NCI-H526 (cell line): ENCODE results near the gene LMNTD2.

ENCODE experiments used
- DNase-seq, 2 experiments: peaks; one replicate each; lab custom pipeline; 2025; lab: John Stamatoyannopoulos, UW

Gene LMNTD2

DNA sequence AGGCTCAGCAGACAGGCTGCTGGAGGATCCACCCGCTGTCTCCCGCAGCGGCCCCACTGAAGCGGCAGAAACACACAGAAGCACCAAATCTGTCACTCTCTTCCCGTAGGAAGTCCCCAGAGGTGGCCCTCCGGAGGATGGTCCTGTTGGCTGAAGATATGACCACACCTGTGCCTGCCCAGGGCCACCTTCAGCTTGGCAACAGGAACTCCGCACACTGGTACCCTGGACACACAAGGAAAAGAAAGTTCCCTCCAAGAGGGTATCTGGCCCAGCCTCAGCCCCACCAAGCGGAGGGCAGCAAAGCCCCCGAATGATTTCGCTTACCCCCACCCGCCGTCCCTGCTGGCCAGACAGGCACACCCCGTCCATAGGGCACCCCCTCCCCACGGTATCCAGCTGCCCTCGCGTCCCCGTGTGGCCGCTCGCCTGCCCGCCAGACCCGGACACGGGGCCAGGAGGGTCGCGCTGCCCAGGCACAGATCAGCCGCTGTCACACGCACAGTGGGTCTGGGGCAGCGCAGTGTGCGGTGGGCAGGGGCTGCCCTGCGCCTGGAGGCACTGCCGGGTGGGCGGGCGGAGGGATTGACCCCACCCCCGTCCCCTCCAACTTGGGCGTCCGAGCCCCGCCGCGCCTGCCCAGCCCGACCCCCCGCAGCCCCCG, 7.2 kb upstream of the LMNTD2 start:
- no peak for DNase-seq

DNA sequence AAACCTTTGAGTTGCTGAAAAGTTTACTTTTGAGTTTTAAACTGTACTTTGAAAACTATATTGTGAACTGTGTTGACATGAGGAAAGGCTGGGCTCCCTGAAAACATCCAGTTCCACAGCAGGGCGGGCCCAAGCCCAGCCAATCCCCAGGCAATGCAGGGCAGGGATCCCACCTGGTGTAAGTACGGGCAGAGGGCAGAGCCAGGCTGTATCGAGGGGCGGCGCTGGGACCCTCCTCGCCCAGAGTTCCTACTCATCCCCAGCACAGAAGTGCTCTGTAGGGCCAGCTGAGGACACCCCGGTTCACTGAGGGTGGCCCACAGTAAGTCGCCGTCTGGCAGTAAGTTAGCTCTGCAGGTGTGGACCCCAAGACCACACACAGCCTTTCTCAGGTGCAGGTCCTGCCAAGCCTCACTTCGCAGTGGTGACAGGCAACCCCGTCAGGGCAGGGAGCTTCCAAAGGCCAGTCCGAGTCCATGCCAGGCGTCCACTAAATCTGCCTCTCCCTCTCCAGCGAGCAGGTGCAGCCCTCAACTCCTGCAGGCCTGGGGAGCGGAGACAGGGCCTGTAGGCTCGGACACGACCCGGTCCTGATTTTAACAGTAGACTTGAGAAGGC, 6.6 kb upstream of the LMNTD2 start:
- peak in 1 of 2 experiments; percentile 31 for DNase-seq

DNA sequence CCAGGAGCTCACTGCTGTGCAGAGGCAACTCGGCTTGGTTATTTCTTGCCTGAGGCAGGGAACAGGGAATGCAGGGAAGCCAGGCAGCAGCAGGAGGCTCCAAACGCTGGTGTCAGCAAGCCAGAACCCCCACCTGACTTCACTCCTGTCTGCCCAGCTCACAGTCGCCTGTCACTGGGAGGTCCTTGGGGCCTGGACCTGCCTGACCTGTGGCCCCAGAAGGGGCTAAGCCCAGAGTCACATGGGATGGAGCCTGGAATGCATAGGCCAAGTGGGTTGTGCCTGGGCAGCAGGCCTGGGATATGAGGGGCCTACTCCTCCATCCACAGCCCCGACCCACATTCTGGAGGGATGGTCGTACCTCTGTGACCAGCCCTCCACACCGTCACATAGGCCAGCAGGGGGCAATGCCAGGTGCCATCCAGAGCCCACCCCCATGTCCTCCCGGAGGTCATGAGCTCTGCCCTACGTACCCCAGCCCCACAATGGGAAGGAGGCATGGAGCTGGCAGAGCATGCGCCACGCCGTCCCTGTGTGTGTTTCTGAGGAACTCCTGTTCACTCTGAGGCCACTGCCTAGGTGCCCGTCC, 5.5 kb upstream of the LMNTD2 start:
- no peak for DNase-seq

DNA sequence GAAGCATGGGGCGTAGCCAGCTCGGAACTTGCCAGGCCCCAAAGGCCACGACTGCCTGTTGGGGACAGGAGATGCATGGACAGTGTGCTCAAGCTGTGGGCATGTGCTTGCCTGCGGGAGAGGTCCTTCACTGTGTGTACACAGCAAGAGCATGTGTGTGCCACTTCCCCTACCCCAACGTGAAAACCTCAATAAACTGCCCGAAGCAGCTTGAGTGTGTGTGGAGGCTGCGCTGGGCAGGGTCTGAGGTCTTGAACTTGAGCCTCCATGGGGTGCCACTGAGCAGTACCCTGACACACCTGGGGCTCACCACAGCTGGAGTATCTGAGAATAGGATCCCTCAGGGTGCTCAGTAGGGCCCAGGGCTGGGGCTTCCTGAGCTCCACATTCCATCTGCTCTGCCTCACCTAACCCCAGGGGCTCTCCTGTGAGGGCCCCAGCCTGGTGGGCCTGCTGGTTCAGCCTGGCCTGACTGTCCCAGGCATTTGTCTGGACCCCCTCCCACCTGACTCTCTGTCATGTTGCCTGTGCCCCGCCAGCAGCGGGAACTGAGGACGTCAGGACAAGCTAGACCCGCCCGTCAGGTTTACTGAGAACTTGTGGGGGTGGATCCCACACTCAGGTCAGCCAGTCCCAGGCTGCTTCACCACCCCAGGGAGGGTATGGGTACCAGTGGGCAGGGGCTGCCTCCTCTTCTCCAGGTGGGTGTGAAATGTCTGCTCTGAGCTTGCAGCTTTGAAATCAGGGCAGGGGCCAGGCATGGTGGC, 3.5 kb upstream of the LMNTD2 start:
- no peak for DNase-seq

DNA sequence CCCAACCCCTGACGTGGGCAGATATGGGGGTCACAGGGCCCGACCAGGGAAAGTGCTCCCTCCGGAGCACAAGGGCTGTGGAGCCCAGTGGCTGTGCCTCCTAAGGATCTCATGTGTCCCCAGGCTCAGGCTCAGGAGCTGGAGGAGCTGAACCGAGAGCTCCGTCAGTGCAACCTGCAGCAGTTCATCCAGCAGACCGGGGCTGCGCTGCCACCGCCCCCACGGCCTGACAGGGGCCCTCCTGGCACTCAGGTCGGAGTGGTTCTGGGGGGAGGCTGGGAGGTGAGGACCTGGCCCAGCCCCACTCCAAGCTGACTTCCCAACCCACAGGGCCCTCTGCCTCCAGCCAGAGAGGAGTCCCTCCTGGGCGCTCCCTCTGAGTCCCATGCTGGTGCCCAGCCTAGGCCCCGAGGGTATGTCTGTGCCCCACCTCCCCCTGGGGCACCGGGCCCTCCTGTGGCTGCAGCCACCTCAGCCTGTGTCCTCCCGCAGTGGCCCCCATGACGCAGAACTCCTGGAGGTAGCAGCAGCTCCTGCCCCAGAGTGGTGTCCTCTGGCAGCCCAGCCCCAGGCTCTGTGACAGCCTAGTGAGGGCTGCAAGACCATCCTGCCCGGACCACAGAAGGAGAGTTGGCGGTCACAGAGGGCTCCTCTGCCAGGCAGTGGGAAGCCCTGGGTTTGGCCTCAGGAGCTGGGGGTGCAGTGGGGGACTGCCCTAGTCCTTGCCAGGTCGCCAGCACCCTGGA, 2.7 kb upstream of the LMNTD2 start:
- no peak for DNase-seq

DNA sequence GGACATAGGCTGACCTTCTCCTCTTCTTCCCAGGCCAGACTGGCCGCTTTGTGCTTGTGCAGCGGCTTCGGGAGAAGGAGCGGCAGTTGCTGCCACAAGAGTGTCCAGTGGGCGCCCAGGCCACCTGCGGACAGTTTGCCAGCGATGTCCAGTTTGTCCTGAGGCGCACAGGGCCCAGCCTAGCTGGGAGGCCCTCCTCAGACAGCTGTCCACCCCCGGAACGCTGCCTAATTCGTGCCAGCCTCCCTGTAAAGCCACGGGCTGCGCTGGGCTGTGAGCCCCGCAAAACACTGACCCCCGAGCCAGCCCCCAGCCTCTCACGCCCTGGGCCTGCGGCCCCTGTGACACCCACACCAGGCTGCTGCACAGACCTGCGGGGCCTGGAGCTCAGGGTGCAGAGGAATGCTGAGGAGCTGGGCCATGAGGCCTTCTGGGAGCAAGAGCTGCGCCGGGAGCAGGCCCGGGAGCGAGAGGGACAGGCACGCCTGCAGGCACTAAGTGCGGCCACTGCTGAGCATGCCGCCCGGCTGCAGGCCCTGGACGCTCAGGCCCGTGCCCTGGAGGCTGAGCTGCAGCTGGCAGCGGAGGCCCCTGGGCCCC, 1.6 kb upstream of the LMNTD2 start:
- DNase-seq = no peak

DNA sequence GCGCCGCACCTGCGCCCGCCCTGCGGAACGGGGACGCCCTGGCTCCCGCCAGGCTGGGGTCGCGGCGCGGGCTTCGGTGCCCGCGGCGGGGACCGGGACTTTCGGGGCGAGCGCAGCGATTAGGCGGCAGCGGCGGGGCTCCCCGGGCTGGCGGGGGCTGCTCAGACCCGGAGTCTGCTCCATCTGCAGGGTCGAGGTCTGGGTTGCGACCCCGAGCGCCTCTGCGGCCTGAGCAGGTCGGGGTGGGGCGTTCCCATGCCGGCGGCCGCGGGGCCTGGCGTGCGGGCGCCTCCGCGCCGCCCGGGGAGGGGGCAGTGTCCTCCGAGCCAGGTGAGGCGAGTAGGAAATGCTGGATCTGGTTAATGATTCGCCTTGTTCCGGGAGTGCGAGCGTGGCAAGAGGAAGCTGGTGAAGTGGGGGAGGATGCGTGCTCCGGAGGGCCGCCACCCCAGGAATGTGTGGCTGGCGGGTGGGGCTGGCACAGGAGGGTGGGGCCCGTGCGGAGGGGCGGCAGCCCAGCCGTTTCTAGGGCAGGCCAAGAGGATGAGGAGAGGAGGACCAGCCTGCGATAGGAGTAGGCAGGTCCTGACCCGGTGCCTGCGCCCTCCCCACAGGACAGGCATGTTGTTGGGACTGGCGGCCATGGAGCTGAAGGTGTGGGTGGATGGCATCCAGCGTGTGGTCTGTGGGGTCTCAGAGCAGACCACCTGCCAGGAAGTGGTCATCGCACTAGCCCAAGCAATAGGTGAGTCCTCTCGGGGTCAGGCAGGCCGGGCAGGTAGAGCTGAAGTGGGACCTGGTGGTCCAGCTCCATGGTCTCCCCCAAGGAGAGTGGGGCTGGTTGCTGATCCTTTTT, 838 bp upstream of the LMNTD2 start:
- peak in 1 of 2 experiments; percentile 76 for DNase-seq

DNA sequence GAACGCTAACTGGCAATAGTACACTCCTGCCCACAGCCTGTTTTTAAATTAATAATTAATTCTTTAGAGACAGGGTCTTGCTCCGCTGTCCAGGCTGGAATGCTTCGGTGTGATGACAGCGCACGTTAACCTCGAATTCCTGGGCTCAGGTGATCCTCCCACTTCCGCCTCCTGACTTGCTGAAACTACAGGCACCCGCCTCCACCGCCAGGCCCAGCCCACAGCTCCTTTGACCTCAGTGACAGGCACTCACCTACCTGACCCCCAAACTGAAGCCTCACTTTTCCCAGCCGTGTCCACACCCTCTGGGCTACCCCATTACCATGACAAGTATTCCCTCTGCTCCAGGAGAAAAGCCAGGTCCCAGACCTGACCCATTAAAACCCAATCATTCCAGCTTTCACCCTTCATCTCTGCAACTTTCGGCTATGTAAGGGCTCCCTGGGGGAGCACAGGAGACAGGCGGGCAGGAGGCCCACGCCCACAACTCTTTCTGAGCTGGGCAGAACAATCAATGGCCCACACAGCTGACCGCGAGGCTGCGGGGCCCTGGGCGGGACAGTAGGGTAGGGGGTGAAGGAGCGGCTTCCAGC, 730 bp downstream of the LMNTD2 start:
- DNase-seq = no peak

DNA sequence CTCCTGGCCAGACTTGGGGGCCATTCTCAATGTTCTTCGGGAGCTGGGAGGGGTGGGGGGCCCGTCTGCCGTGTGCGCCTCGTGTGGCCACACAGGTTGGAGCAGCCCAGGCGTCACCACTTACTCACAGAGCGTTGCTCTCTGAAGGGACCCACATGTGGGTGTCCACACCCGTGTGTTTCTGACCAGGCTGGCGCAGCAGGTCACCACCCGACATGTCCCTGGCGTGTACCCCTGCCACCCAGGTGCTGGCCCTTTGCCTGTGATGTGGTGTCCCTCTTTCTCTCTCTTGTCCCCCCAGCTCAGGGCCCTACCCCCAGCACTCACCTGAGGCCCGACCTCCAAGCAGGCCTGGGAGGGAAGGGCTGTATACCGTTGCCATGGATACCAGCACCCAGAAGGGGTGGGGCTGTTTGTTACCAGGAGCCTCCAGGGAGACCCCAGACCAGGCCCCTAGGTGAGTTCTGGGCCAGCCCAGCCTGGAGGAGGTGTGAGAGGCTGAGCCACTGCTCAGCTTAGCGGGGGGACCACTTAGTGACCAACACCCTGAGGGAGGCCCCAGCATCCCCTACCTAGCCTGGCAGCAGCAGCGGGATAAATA, 1.4 kb downstream of the LMNTD2 start:
- DNase-seq = no peak

DNA sequence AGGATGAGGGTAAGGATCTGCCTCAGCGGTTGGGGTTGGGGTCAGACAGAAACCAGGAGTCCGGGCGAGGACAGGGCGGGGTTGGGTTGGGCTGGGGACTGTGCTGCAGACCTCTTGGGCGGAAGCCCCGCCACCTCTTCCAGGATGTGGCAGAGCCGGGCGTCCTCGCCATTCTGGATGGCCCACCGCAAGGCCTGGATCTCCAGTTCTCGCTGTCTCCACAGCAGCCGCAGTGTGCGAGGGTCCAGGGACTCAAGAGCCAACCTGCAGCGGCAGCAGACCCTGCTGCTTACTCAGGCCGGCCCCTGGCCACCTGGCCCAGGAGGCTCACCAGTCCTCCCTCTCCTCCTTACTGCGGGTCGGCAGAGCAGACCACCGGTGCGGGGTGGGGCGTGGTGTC, 2.0 kb downstream of the LMNTD2 start:
- no peak for DNase-seq

DNA sequence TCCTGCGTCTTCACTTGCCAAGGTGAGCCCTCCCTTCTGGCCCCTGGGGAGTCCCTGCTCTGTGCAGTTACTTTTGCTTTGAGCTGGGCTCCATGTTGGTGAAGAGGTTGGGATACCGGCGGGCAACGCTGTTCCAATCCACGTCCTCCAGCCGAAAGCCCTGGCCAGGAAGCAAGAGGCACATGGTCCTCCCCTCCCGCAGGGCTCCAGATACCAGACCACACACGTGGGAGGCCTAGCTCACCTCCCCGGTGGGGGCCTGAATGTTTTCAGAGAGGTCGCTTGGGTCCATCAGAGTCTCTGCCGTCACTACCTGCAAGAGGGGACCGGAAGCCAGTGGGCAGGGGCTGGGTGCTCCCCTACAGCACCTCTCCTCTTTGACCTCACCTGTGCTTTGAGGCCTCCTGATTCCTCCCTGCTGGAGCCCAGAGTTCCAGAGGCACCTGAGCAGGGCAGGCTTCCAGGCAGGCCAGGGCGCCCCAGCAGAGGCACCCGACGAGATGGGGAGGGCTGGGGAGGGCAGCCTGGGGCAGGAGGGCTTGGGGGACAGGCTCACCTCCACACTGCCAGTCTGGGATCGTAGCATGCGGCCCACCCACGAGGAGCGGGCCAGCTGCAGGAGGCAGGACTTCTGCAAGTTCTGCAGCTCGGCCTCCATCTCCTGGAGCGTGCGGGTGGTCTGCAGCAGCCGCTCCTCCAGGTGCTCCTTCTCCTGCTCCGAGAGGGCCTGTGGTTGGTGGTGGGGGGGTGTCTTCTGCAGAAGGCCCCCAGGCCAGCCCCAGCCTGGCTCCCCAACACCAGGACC, 3.0 kb downstream of the LMNTD2 start:
- DNase-seq = no peak

DNA sequence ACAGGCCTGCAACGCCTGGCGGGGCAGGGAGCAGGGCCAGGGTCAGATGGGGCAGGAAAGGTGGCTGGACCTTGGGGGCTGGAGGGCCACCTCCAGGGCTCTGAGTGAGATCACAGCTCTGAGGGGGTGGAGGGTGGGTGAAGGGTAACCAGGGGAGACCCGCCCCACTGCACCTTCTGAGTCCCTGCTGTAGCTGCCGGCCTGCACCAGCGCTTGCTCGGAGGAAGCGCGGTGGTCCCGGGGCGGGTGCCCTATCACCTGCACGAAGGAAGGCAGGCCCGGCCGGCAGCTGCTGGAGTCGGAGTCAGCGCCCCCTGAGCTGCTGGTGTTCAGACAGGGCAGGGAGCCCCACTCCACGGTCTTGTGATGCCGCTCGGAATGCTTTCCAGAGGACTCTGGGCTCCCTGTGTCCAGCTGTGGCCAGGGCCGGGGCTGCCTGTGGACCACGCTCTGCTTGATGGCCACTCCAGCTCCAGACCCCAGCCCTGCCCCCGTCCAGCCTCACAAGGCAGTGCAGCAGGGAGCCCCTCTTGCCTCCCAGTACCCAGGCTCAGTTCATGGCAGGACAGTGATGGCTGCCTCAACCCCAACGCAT, 3.8 kb downstream of the LMNTD2 start:
- no peak for DNase-seq

DNA sequence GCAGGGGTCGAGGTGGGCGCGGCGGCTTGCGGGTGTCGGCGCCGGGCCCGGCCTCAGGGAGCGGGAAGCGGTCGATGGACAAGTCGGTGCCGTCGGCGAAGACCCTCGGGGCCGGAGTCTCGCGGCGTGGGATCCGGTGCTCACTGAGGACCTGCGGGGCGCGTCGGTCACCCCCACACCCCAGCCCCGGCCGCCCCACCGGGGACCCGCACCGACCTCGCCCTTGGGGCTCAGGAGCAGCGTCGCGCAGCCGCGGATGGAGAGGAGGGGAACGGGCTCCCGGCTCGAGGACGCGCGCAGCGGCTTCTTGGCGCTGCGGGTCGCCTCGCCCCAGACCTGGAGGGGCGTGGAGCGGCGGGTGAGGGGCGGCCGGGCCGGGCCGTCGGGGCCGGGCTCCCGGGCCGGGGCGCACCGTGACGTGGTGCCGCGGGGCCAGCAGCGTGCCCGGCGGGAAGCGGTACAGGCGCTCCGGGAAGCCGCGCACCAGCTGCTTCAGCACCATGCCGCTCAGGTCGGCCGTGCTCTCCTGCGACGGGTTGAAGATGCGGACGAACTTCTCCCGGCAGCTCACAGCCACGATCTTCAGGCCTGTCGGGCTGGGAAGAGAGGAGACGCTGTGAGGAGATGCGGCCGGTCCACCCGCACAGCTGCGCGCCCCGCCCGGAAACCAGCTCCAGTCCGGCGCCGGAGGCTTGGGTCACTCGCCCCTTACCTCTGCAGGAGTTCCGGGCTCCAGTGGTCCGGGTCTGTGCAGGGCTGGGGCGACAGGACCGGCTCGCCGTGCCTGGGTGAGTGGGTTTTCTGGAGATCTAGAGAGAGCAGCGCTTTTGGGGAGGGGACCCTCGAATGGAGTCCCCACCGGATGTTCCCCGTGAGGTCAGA, 4.5 kb downstream of the LMNTD2 start:
- peak in 1 of 2 experiments; percentile 73 for DNase-seq

DNA sequence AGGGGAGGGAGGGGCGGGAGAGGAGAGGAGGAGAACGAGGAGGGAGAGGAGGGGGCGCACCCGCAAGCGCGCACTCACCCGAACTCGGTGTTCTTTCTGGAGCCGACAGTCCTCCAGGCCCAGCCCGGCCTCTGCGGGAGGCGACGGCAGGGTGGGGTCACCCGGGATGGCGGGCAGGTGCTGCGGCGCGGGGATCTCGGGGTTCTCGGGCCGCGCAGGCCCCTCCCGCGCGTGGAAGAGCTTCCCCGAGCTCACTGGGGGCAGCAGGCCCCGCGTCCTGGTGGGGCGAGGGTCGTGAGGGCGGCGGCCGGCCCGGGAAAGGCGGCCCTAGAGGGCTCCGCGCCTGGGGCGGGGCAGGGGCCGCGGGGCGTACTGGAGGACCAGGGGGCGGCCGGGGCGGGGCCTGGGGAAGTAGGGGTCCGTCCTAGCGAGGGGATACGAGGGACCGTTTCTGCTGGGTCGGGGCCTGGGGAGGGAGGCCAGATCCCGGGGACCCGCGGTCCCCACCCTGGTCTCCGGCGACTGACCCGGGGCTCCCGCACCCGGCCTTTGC, 5.2 kb downstream of the LMNTD2 start:
- peak in 1 of 2 experiments; percentile 60 for DNase-seq

DNA sequence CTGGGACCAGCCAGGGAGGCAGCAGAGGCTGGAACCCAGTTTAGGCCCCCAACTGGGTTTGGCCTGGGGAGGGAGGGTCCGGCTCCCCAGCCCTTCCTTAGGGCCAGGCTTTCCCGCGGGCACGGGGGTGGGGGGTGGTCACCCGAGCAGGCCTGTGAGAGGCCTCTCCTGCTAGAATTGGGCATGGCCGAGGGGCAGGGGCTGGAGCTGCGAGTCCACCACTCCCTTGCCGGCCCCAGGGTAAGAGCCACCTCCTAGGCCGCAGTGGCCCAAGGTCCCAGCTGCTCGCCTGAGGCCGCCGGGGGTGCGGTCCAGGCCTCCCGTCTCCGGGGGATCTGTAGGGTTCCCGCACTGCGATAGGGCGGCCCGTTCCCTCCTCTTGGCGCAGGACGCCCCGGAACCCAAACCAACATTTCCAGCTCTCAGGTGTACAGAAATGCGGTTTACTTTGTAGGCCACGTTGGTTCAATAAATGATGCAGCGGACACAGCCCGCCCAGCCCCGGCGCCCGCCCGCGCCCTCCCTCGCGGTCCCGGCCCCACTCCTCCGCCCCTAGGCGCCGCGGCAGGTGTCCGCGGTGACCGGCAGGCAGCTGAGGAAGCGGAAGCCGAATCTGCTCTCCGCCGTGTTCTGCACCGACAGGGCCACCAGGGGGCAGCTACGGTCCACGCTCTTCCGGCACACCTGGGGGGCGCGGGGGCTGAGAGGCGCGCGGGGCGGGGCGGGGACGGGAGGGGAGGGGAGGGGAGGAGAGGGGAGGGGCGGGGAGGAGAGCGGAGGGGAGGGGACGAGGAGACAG, 5.9 kb downstream of the LMNTD2 start:
- DNase-seq = peak; percentile 77 to 97

DNA sequence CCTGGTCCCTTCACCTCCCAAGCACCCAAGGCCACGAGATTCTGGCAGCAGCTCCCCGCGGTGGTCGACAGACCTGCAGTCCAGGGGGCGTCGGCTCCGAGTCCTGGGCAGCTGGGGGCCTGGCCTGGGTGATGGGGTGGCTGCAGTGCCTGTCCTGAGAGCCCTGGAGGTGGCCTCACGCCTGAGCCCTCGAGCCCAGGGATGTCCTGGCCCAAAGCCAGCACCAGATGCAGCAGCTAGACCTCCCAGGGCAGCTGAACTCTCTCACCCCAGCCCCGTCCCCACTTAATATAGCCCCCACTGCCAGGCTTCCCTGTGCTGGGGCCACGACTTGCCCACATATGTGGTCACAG, 6.6 kb downstream of the LMNTD2 start:
- DNase-seq = no peak
